T-helper 2 cell treated with Interferon-gamma antibody and Interleukin-4, amounts not matched to agents 100 ng/mL and 5 ng/mL, for 36 hours (primary cell): ENCODE data around the gene CBARP. TPM values are rescaled to one million over a fixed set of nuclear protein-coding genes. Genes with fewer than 3 reads are reported as not detected.
"Not testable (repeated sequence)": the region's sequence is repeated elsewhere in the genome, so short reads cannot be mapped to it uniquely, and the experiment has no call there.

Experiments used
- intact Hi-C: fragments of 100-400 bp; cut with micrococcal nuclease; formaldehyde crosslinking; loops from one replicate; pipeline ENCODE4 v1.15.1; 2023
- total RNA-seq: library from RNA; stranded (reverse); gene quantifications from 2 replicates; pipeline ENCODE4 v1.2.3, GENCODE V29; 2022

Gene CBARP
- total RNA-seq, 1 donor from 2014 or later, result 0.32 TPM

DNA sequence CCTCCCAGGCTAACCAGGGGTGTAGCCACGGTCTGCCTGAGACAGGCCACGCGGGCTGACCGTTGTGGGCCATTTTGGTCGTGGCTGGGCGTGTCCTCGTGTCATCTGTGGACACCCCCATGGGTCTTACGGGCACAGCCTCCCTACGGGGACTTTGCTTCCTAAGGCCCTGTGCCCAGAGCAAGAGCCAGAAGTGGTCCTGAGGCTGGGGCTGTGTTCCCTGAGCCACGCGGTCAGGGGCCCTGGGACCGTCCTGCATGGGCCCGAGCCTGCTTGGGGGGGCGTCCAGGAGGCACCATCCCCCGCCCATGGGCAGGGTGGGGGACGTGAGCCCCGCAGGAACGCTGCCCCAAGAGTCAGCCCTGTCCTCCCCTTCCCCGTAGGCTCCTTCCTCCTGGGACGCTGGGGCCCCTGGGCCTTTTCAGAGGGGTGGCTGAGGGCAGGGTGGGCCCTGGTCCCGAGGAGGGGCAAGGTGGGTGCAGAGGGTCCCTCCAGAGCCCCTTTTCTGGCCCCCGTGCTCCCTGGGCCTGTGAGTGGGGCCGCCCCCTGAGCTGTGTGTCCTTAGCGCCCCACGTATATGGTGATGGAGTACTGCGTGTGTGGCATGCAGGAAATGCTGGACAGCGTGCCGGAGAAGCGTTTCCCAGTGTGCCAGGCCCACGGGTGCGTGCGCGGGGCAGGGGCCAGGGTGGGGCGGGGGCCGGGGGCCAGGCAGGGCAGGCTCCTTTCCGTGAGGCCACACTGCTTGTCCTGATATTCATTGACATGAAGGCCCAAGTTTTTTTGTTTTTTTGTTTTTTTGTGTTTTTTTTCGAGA is 18.8 kb downstream of the CBARP start:
- intact Hi-C loops, result no loop called here

DNA sequence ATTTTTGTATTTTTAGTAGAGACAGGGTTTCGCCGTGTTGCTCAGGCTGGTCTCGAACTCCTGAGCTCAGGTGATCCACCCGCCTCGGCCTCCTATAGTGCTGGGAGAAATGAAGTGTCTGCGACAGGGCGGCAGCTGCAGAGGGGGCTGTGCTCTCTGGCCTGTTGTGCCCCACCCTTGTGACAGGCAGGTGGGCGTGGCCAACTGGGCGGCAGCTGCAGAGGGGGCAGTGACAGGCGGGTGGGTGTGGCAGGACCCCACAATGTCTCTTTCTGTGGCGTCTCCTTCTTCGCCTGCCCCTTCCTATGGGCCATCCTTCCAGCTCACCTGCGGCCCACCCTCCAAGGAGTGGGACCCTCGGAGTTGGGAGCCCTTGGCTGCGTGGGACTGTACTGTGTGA is 20.4 kb downstream of the CBARP start:
- intact Hi-C loops, result no loop called here

DNA sequence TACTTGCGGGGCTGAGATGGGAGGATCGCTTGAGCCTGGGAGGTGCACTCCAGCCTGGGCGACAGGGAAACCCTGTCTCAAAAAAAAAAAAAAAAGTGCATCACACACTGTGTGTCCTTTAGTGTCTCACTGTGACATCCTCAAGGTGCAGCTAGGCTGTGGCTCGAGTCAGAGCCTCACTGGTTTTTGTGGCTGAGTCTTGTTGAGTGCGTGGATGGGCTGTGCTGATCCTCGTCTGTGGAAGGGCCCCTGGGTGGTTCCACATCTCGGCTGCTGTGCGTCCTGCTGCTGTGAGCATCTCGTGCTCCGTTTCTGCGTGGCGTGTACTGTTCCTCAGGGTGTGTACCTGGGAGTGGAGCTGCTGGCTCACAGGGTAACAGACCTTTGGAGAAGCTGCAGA is 21.0 kb downstream of the CBARP start:
- intact Hi-C loops, result no loop called here

DNA sequence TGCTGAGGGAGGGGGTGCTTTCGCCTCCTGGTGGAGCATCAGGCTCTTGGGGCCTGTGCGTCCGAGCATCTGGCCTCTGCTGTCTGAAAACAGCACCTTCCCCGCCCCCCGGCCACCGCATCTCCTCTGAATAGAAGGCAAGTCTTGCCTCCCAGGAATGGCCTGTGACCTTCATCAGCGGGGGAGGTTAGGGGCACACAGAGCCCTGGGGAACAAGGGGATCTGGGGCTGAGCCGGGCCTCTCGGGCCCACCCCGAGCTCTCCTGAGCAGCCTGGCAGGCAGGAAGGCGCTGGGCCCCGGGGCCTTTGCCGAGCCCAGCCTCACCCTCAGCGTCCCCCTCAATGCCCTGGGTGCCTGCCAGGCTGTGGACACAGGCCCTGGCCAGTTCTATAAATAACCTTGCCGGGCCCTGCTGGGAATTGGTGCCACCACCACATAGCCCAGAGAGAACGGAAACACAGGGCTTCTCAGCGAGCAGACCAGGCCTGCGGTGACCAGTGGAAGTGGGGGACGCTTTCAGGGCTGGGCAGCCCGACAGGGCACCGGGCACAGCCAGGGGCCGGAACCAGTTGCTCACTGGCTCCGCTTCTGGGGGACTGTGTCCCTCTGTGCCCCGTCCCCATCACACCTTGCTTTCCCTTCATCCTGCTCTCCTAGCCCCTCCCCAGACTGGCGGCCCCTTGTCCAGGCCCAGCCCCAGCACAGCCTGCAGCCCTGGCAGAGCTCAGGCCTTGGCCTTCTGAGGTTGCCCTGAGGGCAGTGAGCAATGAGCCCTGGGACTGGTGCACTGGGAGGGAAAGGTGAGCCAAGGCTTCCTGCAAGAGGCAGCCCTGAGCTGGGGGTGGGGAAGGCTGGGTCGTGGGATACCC is 22.7 kb downstream of the CBARP start:
- intact Hi-C loops, result no loop called here

DNA sequence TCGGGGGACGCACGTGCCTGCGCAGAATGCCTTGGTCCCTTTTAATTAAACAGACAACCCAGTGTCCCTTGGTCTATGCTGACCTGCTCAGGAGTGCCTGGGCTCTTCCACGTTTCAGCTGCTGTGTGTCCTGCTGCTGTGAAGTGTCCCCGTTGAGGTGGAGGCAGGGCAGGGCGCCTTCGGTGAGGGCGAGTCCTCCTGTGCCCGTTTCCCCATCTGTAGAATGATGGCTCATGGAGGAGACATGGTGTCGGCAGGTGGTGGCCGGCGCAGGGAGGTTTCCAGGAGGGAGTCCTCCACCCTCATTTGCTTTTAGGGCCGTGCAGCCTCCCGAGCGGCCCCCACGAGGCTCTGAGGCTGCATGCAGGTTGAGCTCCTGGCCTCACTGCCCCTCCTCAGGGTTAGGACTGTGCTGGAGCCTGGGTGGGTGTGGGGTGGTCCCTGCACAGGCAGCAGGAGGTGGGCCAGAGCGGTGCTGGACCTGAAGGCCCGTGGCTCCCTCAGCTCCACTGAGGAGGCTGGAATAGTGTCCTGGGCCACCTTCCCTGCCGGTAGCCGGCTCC is 23.4 kb downstream of the CBARP start:
- intact Hi-C loops, result no loop called here

DNA sequence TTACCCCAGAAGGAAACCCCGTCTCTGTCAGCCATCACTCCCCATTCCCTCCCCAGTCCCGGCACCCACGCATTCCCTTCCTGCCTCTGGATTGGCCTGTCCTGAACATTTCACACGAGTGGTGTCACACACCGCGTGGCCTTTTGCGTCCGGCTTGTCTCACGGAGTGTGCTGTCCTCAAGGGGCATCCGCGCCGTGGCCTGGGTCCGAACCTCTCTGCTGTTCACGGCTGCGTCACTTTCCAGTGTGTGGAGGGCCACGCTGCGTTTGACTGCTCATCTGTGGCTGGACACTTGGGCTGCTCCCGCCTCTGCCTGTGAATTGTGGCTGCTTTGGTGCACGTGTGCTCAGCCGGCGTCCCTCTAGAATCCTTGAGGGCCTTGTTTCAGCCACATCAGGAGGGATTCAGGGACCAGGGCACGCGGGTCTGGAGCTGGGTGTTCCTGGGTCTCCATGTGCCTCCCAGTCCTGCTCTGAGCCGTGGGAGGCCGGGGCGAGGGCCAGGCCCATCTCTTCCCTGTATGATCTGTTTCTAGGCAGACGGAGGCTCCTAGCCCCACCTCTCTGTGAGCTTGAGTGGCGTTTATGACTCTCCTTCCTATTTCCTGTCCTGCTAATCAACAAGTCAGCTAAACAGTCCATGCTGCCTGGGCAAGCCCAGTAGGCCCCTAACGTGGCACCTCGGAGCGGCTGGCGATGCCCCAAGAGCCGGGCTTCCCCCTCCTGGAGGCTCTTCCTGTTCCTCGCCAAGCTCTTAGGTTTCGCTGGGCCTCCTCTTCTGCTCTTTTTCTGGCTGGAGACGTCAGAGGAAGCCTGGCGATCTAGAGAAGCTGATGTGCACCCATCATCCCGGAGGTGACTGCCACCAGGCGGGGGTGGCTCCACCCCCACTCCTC is 24.2 kb downstream of the CBARP start:
- intact Hi-C loops, result no loop called here

DNA sequence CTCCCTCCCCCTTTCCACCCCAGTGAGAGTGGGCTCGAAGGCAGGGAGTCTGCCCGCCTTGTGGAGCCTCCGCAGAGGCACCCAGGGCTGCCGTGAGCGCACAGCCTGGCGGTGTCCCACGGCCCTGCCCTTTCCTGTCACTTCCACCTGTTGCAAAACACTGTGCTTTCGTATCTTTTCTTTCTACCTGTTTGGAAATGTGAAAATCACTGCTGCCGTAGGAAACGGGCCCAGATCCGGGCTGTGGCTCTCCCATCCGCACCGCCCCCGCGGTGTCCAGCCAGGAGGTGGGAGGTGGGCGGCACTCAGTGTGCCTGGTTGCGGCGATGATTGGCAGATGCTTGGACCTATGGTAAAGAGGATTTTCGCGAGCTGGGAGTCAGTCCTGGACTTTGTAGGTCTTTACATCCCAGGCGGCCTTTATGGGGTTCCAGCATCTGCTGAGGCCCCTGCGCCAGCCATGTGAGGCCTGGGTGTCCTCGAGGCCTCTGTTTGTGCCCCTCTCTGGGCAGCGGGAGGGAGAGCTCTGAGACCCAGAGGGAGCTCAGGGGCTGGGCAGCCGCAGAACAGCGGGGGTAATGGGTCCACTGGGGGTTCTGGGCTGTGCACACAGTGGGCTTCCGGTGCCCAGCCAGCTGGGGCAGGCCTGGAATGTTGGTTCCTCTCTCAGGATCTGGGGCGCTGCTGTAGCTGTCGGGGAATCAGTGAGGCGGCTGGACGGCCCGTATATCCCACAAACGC is 26.1 kb downstream of the CBARP start:
- intact Hi-C loops, result no loop called here

DNA sequence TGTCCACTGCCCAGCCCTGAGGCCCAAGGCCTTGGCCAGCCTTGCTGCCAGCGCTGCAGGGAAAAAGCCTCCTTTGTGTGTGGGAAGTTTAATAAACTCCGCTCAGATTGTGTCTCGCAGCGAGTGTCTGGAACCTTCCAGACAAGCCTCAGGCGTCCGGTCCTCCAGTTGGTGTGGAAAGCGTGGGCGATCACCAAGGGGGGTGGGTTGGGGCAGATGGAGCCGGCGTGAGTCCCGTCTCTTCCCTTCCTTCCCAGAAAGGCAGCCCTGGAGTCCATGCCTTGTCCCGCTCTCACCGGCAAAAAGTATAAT is 27.6 kb downstream of the CBARP start:
- intact Hi-C loops, result no loop called here

DNA sequence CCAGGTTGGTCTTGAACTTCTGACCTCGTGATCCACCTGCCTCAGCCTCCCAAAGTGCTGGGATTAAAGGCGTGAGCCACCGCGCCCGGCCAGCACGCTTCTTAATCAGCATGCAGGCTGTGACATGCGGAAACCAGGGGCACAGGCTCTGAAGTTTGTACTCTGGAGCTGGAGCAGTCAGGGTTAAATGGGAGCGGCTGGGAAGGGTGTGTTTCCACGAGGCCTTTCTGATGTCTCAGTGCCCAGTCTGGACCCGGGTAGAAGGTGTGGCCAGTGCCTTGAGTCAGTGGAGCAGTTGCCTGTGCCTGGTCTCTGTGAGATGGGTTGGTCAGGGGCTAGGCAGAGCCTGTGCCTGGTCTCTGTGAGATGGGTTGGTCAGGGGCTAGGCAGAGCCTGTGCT is 29.0 kb downstream of the CBARP start:
- intact Hi-C loops, result not testable (repeated sequence)

DNA sequence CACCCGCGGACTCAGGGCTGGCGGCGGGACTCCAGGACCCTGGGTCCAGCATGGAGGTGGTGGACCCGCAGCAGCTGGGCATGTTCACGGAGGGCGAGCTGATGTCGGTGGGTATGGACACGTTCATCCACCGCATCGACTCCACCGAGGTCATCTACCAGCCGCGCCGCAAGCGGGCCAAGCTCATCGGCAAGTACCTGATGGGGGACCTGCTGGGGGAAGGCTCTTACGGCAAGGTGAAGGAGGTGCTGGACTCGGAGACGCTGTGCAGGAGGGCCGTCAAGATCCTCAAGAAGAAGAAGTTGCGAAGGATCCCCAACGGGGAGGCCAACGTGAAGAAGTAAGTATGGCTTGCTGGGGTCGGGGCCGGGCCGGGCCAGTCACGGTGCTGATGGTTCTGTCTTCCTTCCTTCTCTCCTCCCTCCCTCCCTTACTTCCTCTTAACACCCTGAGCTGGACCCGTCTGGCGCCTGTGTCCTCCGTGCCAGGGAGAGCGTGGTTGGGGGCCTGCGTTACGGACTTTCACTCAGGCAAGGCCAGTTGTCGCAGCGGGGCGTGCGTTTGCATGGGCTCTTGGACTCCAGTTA is 30.8 kb downstream of the CBARP start:
- intact Hi-C loops, result no loop called here

DNA sequence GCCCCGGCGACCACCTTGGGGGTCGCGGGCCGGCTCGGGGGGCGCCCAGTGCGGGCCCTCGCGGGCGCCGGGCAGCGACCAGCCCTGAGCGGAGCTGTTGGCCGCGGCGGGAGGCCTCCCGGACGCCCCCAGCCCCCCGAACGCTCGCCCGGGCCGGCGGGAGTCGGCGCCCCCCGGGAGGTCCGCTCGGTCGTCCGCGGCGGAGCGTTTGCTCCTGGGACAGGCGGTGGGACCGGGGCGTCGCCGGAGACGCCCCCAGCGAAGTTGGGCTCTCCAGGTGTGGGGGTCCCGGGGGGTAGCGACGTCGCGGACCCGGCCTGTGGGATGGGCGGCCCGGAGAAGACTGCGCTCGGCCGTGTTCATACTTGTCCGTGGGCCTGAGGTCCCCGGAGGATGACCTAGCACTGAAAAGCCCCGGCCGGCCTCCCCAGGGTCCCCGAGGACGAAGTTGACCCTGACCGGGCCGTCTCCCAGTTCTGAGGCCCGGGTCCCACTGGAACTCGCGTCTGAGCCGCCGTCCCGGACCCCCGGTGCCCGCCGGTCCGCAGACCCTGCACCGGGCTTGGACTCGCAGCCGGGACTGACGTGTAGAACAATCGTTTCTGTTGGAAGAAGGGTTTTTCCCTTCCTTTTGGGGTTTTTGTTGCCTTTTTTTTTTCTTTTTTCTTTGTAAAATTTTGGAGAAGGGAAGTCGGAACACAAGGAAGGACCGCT is 31.5 kb downstream of the CBARP start:
- intact Hi-C loops, result no loop called here

DNA sequence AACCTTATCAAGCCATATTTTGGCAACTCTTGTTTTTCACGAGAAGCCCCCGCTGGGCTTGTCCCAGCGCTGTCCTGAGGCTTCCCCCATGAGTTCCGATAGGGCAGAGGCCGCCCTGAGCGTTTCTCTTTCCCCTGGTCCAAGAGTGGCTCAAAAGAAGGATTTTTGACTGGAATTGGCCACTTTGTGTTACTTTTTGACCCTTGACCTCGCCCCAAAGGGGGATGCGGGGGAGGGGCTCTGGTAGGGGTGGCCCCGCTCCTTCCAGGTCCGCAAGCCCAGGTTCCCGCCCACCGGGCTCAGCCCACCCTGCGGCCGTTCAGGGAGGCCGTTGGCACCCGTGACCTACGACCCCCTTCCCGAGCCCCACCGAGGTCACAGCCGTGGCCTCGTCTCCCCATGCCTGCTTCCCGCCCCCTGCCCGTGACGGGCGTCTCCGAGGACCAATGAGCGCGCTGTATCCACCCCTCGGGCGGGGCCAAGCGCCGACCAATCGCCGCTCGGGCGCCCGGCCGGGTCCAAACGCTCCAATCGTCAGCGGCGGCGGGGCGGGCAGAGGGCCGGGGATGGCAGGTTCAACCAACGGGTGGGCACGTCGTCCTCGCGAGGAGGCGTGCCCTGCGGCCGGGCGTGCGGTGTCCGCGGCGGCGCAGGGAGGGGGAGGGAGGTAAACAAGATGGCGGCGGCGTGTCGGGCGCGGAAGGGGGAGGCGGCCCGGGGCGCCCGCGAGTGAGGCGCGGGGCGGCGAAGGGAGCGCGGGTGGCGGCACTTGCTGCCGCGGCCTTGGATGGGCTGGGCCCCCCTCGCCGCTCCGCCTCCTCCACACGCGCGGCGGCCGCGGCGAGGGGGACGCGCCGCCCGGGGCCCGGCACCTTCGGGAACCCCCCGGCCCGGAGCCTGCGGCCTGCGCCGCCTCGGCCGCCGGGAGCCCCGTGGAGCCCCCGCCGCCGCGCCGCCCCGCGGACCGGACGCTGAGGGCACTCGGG is 32.4 kb downstream of the CBARP start, which contains the start of gene STK11:
Gene STK11 (plus strand): TSS at position 665 of the 986 bp plus-strand sequence. CDS start 1,136 bp downstream, outside the sequence.
- intact Hi-C loops, result loop anchor here (1.0 kb wide), 1 partner anchor 184 kb away; the partner anchor contains the start of genes RNU6-2 and TMEM259

DNA sequence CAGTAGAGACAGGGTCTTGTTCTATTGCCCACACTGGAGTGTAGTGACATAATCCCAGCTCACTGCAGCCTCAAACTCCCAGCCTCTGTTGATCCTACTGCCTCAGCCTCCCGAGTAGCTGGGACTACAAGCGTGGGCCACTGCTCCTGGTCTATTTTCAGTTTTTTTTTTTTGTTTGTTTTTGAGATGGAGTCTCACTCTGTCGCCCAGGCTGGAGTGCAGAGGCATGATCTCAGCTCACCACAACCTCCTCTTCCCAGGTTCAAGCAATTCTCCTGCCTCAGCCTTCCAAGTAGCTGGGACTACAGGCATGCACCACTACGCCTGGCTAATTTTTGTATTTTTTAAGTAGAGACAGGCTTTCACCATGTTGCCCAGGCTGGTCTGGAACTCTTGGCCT is 37.2 kb downstream of the CBARP start:
- intact Hi-C loops, result not testable (repeated sequence)

DNA sequence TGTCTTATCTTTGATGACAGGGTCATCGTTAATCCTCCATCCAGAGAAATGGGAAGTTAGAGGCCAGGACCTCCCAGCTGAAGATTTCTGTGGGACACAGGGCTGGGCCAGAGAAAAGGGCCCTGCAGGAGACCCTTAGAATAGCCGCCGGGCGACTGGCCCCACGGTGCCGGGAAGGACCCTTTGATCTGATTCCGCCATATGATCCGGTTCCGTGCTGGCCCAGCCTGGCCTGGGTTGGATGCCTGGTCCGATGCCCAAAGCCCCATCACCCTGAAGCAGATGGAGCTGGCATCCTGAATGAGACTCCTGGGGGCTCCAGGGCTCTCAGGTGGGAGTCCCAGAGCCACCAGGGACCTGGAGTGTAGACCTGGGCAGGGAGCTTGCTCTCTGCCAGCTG is 38.3 kb downstream of the CBARP start:
- intact Hi-C loops, result no loop called here

DNA sequence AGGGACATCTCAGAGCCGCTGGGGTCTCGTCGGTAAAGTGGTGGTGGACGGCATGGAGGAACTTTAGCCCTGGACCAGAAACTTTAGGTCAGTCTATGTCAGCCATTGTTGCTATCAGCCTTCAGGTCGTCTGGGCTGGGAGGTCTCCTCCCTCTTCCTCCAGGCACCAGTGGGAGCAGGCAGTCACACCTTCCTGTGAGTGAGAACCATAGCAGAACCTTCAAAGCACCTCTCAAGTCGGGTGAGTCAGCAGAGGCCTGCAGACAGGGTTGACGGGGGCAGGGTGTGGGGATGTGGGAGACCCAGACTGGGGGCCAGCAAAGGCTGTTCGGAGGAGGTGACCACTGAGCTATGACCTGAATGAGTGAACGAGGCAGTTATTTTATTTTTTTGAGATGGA is 48.4 kb downstream of the CBARP start:
- intact Hi-C loops, result no loop called here

DNA sequence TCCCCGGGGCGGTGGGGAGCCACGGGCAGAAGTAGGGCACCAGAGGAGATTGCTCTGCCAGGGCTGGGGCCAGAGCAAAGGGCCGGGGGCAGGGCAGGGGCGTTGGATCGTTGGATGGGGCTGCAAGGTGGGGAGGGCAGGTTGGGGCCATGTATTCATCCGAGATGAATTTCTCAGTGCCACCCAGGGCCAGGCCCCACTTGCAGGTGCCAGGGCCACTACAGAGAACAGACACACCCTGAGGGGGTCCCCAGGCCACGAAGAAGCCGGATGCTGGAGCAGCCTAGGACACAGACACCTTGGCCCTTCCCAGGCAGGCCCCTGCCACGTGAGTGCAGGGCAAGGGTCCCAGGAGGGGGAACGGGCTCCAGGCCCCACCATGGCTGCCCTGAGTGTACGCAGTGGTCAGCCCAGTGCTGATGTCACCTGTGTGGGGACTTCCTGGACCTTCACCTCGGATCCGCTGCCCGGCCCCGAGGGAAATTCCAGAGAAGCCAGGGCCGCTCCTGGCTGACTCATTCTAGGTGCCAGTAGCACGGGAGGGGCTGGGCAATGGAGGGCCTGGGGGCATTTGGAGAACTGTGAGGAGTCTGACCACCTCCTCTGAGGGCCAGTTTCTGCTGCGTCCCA is 54.1 kb downstream of the CBARP start:
- intact Hi-C loops, result no loop called here

DNA sequence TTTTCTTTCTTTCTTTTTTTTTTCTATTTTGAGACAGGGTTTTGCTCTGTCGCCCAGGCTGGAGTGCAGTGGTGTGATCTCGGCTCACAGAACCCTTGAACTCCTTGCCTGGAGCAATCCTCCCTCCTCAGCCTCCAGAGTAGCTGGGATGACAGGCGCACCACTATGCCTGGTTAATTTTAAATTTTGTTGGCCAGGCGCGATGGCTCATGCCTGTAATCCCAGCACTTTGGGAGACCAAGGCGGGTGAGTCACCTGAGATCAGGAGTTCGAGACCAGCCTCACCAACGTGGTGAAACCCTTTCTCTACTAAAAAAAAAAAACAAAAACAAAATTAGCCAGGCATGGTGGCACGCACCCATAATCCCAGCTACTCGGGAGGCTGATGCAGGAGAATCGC is 55.1 kb downstream of the CBARP start:
- intact Hi-C loops, result no loop called here

DNA sequence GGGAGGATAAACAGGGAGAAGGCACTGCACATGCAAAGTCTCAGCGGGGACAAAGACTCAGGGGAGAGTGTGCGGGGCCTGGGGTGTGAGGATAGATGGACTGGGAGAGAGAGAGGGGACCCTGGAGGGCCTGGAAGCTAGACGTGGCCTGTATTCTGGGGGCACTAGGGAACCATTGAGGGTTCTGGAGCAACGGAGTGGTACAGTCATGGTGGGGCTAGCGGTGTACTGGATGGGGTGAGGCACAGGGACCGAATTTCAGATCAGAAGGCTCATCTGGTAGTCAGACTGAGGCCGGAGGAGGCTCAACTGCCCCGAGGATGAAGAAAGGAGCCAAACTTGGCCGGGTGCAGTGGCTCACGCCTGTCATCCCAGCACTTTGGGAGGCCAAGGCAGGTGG is 55.7 kb downstream of the CBARP start:
- intact Hi-C loops, result no loop called here
